ENCODE measurements around the gene PCSK2. TPM values are rescaled to one million over a fixed set of nuclear protein-coding genes. Genes with fewer than 3 reads are reported as not detected.

PCSK2 gene
- polyA plus RNA-seq, 1 donor, result 0.20 TPM

DNA sequence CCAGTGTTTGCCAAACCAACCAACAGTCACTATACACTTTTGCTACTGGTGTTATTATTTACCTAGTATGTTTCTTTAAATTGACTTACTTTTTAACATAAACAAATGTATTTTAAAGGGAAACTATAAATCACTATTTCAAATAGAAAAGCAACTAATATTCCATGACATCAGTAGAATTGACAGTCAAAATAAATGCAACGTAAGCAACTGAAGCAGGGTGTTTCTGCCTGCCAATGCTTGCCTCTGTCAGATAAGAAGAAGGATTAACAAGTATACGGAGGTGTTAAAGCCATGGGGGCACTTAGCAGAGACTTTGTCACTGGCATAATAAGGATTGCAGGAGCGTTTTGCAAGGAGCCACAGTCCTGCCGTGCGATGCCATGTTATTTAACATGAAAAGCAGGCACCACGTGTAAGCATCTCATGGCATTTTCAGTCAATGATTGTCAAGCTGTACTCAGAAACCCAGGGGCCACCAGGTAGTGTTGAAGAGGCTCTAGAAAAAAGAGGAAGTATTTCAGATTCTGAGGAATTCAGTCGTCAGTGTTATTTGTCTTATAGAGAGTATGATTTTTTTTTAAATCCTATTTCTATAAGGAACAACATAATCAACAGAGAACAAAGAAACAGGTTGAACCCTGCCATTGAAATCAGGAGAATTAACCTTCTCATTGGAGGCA lies 172.6 kb downstream of the PCSK2 start:
- DNase-seq (ENCODE audit: low read depth), result no peak

DNA sequence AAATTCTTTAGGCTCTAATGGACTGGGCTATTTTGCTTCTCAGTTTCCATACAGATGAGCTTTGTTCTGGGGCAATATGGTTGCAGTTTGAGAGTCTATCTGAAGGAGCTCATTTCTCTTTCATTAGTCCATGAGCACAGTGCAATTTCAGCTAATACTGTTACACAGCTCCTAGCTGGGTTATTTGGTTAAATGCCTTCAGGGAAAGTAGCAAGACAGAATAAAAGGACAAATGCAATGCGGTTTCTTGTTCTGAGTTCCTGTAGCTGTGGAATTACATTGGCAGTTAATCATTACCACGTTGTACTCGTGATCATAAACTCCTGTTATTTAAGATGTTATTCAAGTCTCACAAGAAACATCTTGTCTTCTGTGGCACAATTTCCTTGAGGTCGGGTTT lies 176.6 kb downstream of the PCSK2 start:
- no peak for DNase-seq (ENCODE audit: low read depth)

DNA sequence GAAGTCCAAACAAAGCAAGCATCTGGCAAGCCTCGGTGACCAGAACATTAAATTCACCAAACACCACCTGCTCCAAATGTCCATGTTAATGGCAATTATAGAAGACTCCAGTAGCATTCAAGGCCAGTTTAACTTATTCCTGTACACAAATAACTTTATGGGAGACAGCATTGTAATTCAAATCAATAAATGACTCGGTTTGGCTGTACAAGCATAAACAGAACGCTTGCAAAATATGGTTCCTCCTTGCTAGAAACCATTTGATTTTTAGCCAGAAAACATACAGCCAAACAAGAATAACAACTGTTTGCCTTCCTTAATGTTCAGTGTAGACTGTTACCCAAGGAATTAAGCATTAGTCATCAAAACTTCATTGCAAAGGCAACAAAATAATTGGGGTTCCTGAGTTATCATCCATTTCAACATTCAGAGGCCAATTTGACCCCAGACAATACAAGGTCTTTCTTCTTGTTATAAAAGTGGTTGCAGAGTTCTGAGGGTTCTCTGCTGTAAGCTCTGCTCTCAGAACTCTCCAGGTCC lies 179.3 kb downstream of the PCSK2 start:
- DNase-seq (ENCODE audit: low read depth), result no peak

DNA sequence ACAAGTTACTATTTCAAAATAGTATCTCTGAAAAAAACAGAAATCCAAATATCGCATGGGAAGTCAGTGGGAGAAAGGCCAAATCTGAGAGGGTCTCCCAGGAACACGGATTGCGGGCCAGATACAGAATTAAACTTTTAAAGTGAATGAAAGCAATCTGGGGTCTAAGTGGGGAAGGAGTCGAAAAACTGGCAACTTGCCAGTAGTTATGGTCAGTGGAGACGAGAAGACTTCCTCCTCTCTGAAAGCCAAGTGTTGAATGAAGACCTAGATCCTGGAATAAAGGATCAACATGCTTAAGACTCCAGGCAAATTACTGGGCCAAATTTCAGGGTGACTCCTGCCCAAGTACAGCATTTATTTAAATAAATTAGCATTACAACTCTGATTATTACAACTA lies 180.7 kb downstream of the PCSK2 start:
- no peak for DNase-seq (ENCODE audit: low read depth)

DNA sequence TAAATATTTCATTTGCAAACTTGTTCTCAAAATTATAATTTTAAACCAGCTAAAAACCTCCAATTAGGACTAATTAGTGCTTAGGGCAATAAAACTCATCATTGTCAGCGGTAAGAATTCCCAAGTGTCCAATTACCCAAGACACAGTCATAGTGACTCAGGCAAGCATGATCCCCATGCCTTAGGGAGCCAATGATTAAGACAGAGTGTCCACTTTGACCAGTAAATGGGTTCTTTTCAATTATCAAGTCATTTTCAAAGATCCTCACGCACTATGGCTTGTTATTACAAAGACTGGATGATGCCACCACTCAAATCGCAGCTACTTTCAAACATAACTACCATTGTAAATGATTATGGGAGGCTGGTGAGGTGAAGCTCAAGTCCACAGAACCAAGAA lies 190.4 kb downstream of the PCSK2 start:
- no peak for DNase-seq (ENCODE audit: low read depth)

DNA sequence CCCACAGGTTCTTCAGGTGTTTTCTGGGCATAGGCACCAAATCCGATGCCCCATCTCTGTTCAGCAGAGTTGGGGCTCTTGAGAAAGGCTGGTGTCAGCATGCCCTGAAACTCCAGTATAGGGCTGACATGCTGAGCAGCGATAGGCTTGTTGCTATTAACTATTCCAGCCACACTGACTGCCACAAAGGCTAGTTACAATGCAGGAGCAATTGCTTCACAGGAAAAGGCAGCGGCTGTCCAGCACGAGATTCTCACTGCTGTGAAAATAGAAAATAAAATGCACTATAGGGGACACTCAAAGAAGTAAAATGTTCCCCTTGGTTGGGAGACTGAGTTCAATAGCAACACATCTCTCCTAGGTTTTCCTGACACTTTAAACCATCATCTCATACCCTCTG lies 191.9 kb downstream of the PCSK2 start:
- DNase-seq (ENCODE audit: low read depth), result no peak

DNA sequence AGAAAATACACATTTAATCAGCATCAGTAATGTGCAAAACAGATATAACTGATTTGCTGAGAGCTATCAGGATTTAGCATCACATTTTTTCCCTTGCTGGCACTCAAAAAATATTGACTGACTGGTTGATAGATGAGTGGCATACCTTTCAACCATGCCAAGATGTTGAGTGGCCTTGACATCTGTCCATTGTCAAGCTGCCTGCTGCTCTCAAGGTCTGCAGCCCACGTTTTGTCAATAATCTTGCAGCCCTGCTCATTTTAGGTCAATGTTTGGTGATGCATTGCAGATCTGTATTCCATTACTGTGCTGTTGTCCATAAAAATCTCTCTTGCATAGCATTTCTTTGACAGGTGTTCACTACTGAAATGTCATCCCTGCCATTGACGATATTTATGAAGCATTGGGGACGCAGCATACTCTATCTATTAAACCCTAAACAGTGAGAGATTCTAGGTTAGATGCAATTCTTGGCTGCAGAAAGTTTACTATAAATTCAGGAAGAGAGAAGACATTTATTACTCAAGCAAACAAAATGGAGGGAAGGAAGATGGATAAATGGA lies 192.7 kb downstream of the PCSK2 start:
- no peak for DNase-seq (ENCODE audit: low read depth)

DNA sequence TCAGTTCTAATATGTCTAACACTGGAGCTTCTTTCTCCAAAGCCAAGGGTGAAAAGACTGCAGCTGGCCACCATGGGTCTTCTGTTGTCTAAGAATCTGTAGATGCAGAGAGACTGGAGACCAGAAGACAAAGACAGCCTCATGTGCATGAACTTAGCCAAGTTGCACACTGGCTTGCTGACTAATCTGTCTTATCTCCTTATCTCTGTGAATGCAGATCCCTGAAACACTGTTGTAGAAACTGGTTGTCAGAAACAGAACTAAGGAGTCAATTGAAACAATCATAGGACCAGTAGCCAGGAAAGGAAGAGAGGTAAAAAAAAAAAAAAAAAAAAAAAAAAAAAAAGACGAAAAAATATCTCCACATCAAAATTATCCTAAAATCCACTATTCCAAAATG lies 194.7 kb downstream of the PCSK2 start:
- DNase-seq (ENCODE audit: low read depth), result no peak

DNA sequence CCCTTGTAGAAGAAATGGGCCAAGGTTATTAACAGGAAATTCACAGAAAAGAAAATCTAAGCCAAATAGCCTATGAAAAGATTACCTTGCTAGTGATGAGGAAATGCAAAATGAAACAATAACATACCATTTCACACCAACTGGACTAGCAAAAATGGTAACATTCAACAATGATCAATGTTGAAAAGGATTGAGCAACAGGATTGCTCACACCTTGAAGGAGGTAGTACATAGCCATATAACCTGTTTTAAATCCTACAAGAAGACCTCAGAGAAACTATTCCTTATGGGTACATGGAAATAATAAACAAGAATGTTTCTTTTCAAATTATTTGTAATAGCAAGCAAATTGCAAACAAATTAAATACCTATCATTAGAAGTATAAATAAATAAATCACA lies 196.9 kb downstream of the PCSK2 start:
- DNase-seq (ENCODE audit: low read depth), result no peak

DNA sequence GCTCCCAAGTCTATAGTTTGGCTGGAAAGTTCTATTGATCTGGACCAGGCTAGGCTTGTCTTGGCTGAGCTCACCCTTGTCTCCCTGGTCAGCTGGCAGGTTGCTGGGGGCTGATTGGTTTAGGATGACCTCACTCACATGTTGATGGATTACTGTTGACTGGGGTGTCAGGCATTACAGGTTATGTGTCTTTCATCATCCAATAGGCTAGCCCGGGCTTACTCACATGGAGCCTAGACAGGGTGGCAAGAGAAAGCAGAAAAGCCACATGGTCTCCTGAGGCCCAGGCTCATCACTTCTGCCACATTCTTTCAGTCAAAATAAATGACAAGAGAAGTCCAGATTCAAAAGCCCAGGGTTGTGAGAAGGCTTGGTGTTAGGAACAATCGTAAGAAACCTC lies 200.8 kb downstream of the PCSK2 start:
- no peak for DNase-seq (ENCODE audit: low read depth)

DNA sequence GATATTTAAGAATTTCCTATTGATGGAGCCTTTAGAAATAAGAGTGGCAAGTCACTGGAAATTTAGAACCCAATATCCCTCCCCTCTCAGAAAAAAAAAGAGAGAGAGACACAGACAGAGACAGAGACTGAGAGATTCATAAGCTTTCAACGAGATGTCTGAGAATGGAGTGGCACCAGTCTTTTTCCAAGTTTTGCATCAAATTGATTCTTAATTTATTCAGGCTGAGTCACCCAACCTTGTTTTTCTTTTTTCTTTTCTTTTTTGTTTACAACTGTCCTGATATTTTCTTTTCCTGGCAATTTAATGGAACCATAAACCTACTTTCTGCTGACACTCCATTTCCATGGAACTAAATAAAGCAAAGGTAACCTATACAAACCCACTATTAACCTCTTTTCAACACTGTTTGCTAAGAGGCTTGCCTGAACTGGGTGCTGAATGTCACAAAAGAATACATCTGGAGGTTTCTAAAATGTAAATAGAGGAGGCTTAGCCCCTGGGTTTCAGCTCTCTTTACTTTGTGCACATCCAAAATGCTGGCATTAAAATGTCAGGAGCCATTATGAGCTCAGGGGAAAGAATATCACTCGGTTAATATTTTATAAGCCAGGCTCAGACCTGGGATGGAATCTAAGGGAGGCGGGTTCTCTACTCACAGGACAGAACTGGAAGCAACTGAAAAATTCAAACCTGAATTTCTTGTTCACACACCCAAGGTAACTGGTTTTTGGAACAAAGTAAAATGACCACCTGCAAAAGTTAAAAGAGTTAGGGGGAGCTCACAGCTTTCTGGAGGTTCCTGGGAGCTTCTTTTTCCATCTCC lies 203.5 kb downstream of the PCSK2 start:
- DNase-seq (ENCODE audit: low read depth), result no peak

DNA sequence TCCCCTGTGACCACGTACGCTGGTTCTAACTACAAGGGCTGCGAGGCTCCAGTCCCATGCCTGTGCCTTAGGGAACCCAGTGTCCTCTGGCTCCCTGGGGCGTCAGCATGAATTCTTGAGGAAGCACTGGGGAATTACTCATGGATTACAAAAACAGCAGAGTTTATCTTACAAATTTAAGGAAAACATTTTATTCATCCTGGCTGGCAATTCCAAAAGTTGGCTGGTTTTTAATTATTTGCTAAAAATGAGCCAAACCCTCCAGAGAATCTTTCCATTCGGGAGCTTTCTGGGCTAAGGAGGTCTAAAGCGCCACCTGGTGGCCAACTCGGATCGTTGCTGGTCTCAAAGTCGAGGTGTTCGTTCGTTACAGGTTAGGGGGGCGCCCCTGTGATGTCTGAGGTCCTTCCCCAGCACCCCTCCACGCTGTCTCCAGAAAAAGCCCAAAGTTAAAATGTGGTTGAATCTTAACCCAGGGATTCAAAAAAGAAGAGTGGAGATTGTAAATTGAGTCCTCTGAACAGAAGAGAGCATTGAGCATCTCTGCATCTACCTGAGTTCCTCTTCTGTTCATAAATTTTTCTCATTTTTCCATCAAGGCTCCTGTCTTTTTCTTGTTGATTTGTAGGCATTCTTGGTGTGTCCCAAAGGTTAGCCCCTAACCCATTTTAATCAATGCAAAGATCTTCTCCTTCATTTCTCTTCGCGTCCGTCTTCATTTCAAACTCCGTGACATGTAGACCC lies 205.0 kb downstream of the PCSK2 start:
- DNase-seq (ENCODE audit: low read depth), result peak; percentile 5

DNA sequence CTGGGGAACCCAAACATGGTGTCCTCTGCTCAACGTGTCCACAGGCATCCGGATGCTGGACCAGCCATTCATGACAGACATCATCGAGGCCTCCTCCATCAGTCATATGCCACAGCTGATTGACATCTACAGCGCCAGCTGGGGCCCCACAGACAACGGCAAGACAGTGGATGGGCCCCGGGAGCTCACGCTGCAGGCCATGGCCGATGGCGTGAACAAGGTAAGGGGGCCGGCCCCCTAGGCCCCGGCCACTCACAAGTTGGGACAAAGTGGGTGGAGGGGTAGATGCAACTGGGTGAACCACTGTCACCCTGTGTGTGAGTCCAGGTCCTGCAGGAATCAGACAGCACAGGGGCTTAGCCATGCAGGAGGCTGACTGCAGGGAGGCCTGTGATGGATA lies 209.8 kb downstream of the PCSK2 start:
- DNase-seq (ENCODE audit: low read depth), result no peak

DNA sequence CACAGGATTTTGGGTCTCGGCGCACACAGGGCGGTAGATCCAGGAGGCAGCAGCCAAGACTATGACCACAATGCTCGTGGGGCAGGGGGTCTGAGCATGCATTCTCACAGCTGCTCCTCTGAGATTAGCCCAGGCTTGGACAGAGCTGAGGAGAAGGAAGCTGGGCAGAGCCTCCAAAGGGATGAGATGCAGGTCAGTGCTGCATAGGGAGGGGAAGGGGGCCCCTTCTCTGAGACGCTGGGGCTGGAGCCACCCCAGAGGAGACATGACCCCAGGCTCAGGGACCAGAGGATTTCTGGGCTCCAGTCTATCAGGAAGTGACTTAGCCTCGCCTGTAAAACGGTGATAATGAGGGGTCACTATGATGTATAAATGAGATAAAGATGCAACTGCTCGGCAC lies 210.4 kb downstream of the PCSK2 start:
- no peak for DNase-seq (ENCODE audit: low read depth)

DNA sequence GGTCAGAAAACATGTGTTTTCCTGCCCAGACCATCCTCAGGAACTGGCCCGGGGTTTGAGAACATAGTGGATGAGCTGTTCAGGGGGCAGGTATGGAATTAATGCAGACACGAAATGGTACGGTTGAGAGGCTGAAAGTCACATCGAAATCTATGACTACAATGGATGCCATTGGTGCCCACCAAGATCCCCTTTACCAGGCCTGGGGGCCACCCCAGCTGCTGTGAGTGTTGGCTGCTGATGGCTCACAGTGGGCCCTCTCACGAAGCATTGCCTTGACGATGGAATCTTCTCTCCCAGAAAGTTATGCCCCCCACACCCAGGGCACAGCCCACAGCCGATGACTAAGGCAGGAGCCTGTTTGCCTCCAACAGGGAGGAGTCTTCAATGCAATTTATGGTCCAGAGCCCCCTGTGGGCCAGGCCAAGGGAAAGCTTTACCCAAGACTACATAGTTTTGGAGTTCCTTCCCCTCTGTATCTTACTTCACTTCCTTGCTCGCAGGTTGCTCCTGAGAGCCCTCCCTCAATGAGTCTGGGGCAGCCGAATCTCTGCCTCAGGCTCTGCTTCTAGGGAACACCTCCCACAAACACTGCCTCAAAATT lies 211.7 kb downstream of the PCSK2 start:
- DNase-seq (ENCODE audit: low read depth), result no peak

DNA sequence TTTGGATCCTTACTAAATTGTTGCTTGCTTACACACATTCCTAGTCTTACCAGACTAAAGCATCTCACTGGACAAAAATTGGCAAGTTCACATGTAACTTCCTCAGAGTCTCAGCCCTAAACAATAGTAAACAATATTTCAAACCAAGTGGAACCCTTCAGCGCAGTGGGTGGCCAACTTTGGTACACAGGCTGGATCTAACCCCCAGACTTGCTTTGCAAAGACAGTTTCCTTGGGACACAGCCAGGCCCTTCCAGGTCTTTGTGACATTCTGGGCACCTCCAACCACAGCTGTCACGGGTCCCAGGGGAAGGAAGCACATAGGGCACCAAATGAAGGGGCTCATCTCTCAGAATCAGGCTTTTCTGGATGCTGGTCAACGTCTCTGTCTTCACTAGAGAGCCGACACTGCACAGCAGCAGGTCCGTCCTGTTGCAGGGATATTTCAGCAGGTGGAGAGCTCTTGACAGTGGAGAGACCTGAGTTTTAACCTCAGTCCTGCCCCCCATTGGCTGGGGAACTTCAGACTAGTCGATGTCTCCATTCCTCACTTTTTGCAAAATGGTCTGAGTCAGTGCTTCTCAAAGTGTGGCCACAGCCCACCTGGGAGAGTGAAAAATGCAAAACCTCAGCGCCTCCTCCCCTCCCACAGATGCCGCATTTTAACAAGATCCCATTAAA lies 212.9 kb downstream of the PCSK2 start:
- no peak for DNase-seq (ENCODE audit: low read depth)

DNA sequence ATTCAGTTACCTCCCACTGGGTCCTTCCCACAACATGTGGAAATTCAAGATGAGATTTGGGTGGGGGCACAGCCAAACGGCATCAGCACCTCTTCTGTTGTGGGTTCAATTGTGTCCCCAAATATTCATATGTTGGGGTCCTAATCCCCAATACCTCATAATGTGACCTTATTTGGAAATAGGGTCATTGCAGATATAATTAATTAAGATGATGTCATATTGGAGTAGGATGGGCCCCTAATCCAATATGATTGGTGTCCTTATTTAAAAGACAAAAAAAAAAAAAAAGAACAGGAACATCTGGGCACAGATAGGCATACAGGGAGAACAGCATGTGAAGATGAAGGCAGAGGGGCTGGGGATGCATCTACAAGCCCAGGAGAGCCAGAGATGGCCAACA lies 214.9 kb downstream of the PCSK2 start:
- no peak for DNase-seq (ENCODE audit: low read depth)

DNA sequence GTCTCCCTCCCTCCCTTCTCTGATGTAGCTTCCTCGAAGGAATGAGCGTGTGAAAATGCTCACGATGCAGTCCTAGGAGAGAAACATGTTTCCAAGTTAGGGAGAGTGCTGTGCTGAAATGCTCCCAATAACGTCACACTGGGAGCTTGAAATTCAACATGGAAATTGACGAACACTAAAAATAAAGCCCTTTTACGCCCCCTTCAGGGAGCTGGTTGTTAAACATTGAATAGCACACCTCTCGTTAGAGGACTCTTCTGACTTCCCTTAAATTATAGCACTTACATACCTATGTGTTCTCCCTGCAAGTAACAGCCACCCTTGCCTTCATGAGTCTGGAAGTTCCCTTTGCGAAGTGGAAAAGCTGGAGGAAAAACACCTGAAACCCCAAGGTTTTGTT lies 215.7 kb downstream of the PCSK2 start:
- DNase-seq (ENCODE audit: low read depth), result no peak

DNA sequence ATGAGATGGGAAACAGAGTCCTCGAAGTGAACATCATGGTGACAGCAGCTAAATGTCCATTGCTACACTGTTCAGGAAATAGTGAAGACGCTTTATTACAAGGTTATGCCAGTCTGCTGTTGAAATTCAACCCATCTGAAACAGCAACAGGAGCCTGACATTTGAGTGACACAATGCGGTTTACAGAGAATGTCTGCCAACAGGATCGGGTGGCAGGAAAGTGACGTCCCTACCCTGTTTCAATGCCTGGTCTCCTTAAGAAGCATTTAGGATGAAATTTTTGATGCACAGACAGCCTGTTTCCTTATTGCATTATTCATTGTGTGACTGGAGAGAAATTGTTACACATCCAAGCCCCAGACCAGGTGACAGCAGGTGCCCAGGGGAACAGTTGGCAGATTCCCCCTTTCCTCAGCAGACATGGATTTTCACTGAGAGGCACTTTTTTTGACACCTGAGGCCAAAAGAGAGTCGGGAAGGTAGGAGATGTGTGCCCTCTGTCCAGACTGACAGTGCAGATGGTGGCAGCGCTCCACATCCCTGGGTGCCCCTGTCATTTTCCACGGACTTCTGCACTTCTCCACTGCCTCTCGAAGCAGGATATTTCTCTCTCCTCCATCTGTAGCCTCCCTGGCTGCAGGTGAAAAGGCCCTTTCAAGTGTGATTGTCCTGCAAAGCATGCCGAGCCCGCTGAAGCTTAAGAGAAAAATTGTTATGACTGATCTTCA lies 216.5 kb downstream of the PCSK2 start:
- DNase-seq (ENCODE audit: low read depth), result no peak

DNA sequence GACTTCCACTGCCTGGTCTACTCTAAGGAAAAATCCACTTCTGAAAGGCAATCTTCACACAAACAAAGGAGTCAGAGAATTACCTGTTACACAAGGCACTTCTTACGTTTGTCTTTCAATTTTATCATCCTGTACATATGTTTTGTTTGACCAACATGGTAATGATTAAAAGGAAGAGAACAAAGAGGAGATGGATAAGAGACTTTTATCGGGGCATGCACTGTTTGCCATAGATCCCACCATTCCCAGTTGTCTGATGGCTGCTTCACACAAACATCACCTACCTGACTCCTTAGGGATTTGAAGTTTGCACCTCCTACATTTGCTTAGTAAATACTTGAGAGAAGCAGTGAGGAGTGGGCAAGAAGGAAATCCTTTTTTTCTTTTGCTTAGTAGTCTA lies 217.3 kb downstream of the PCSK2 start:
- no peak for DNase-seq (ENCODE audit: low read depth)

Measured in forelimb muscle (tissue), 1 donor.